ENCODE results near the gene ADAMTS7. TPM values are rescaled to one million over a fixed set of nuclear protein-coding genes. Genes with fewer than 3 reads are reported as not detected.

The ADAMTS7 gene
- polyA plus RNA-seq, 2 of the 4 experiments (the other 2 are of a cell fraction): 1.5 to 2.9 TPM

DNA sequence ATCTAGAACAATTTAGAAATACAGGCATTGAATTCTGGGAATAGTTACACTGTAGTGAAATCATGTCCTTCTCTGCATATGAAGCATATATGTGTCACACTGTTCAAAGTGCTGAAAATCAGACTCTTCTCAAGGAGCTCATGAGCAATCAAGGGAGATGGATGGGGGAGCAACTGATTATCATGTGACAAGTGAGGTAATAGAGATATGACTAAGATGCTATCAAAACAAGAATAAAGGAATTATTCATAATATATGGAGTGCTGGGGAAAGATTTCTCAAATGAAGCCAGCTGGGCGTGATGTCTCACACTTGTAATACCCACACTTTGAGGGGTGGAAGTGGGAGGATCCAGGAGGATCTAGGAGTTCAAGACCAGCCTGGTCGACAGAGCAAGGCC, 95.3 kb downstream of the ADAMTS7 start (continued):
- TF ChIP-seq, protein P1, sequence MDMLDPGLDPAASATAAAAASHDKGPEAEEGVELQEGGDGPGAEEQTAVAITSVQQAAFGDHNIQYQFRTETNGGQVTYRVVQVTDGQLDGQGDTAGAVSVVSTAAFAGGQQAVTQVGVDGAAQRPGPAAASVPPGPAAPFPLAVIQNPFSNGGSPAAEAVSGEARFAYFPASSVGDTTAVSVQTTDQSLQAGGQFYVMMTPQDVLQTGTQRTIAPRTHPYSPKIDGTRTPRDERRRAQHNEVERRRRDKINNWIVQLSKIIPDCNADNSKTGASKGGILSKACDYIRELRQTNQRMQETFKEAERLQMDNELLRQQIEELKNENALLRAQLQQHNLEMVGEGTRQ (IDR thresholded peaks at IDR 0.05): no peak
- TF ChIP-seq FOXS1 (CRISPR knock-in tag; IDR thresholded peaks at IDR 0.05): no peak
- no peak for TF ChIP-seq NPAS2 (CRISPR knock-in tag; IDR thresholded peaks at IDR 0.05; ENCODE audit: borderline replicate concordance)
- TF ChIP-seq, protein P2, sequence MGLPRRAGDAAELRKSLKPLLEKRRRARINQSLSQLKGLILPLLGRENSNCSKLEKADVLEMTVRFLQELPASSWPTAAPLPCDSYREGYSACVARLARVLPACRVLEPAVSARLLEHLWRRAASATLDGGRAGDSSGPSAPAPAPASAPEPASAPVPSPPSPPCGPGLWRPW (IDR thresholded peaks at IDR 0.05): peak; percentile 42; the same call in 1 of the 2 replicates
- no peak for TF ChIP-seq ESRRA (IDR thresholded peaks at IDR 0.05; ENCODE audit: borderline replicate concordance, low read length)
- peak in 1 of 2 experiments; percentile 47; a peak in 1 of 4 replicates for TF ChIP-seq CEBPB (IDR thresholded peaks at IDR 0.05)
- 0 out of 2 replicates have a peak, but pooled peaks have one; percentile 53 for TF ChIP-seq FOSL2 (IDR thresholded peaks at IDR 0.05)
- TF ChIP-seq FOSL2 (CRISPR knock-in tag; IDR thresholded peaks at IDR 0.05): peak; percentile 64
- no peak for TF ChIP-seq ATOH8 (CRISPR knock-in tag; IDR thresholded peaks at IDR 0.05; ENCODE audit: low read depth)
- no peak for TF ChIP-seq MAZ (IDR thresholded peaks at IDR 0.05; ENCODE audit: borderline replicate concordance, low read depth, low read length)
- no peak for TF ChIP-seq KDM1A (IDR thresholded peaks at IDR 0.05; ENCODE audit: low read depth)
- TF ChIP-seq, protein P3, sequence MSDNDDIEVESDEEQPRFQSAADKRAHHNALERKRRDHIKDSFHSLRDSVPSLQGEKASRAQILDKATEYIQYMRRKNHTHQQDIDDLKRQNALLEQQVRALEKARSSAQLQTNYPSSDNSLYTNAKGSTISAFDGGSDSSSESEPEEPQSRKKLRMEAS (IDR thresholded peaks at IDR 0.05): no peak

DNA sequence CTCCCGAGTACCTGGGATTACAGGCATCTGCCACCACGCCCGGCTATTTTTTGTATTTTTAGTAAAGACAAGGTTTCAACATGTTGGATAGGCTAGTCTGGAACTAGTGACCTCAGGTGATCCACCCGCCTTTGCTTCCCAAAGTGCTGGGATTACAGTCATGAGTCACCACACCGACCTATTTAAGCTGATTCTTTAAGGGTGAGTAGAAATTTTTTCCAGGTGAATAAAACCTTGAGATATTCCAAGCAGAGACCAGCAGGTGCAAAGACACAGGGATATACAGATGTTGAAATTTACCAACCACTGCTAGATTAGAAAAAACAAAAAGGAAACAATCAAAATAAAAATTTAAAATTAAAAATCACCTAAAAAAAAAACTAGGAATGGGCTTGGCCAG, 95.8 kb downstream of the ADAMTS7 start:
- DNase-seq (ENCODE audit: low read depth in 1 of 2, low spot score in 1 of 2) (no peak), ATAC-seq (no peak; a peak in 1 of 6 replicates), FAIRE-seq (no peak)
- Histone ChIP-seq H3K27ac (peak overlapping the region; percentile 48 to 62; a peak in 4 of 6 replicates), H3K9me3 (0 out of 3 replicates have a peak, but pooled peaks cover 5% of the 10 kb centered on the region), H3K4me2 (peak overlapping the region; percentile 6; the same call in 1 of the 3 replicates), H3K4me3 (no peak overlapping the region), H3K4me1 (peaks cover 24% of the 10 kb centered on the region)
- 69% methylated on average over 5 of the region's 5 CpGs for WGBS (ENCODE audit: missing lambda C conversion rate)
- TF ChIP-seq EP300 (IDR thresholded peaks at IDR 0.05) (no peak), PHF8 (IDR thresholded peaks at IDR 0.05; ENCODE audit: borderline replicate concordance, low read depth) (no peak), FOSL2 (IDR thresholded peaks at IDR 0.05) (no peak), FOSL2 (CRISPR knock-in tag; IDR thresholded peaks at IDR 0.05) (peak; percentile 46; the same call in 1 of the 2 replicates), HOXB13 (CRISPR knock-in tag; IDR thresholded peaks at IDR 0.05; ENCODE audit: low read depth) (no peak), HDAC2 (IDR thresholded peaks at IDR 0.05) (no peak), BHLHE40 (IDR thresholded peaks at IDR 0.05; ENCODE audit: low read depth, low read length) (no peak)
- ChIA-PET POLR2A (no interaction called here), CTCF (interaction anchor here (1.0 to 17.3 kb wide), 7 partner anchors 11 to 93 kb away, joined by 3 to 256 read pairs (median 4); partner anchors contain the start of gene CHRNA3)

DNA sequence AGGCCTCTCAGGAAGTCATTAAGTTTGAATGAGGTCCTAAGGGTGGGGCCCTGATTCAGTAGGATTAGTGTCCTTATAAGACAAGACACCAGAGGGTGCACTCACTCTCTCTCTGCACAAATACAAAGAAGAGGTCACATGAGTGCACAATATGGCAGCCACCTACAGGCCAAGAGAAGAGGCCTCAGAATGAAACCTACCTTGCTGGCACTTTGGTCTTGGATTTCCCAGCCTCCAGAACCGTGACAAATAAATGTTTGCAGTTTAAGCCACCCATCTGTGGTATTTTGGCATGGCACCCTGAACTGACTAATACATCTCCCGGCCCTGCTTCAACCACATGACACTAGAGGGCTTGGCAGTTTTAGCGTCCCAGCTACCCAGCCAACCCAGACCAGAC, 96.4 kb downstream of the ADAMTS7 start:
- peak in 1 of 2 experiments; percentile 79 for DNase-seq (ENCODE audit: low read depth in 1 of 2, low spot score in 1 of 2)
- Histone ChIP-seq H3K27ac (peak overlapping the region in 1 of 2 experiments; percentile 62; a peak in 3 of 6 replicates), H3K9me3 (0 out of 3 replicates have a peak, but pooled peaks cover 5% of the 10 kb centered on the region), H3K4me2 (no peak overlapping the region), H3K4me1 (peaks cover 24% of the 10 kb centered on the region), H3K4me3 (no peak overlapping the region)
- no peak for FAIRE-seq
- POLR2A ChIA-PET: no interaction called here
- WGBS (ENCODE audit: missing lambda C conversion rate): 65% methylated on average over 3 of the region's 3 CpGs
- peak; percentile 19; the same call in 2 of the 3 replicates for TF ChIP-seq CTCF (IDR thresholded peaks at IDR 0.05)
- TF ChIP-seq SMC3 (IDR thresholded peaks at IDR 0.05): peak; percentile 35; the same call in 2 of the 3 replicates
- no peak for TF ChIP-seq FOSL2 (IDR thresholded peaks at IDR 0.05)
- no peak for TF ChIP-seq FOSL2 (CRISPR knock-in tag; IDR thresholded peaks at IDR 0.05)
- TF ChIP-seq, protein P4, sequence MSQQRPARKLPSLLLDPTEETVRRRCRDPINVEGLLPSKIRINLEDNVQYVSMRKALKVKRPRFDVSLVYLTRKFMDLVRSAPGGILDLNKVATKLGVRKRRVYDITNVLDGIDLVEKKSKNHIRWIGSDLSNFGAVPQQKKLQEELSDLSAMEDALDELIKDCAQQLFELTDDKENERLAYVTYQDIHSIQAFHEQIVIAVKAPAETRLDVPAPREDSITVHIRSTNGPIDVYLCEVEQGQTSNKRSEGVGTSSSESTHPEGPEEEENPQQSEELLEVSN (IDR thresholded peaks at IDR 0.05; ENCODE audit: borderline replicate concordance, low read depth): no peak
- peak; percentile 24 to 61; a peak in 2 of 5 replicates for TF ChIP-seq RAD21 (conservative IDR thresholded peaks at IDR 0.05 in 1 of 2, IDR thresholded peaks at IDR 0.05 in 1 of 2)
- TF ChIP-seq NFE2L2 (conservative IDR thresholded peaks at IDR 0.05; ENCODE audit: low read length): no peak
- TF ChIP-seq CBX8 (IDR thresholded peaks at IDR 0.05): no peak
- CTCF ChIA-PET: interaction anchor here (1.9 to 17.3 kb wide), 5 partner anchors 22 to 92 kb away, joined by 4 to 256 read pairs (median 10); partner anchors contain the start of genes CHRNA3 and CHRNB4
- peak in 1 of 2 experiments; percentile 75; a peak in 3 of 6 replicates for ATAC-seq

Data from A549 (cell line).